ENCODE results near the gene MICU1.
"Not testable (repeated sequence)": the region's sequence is repeated elsewhere in the genome, so short reads cannot be mapped to it uniquely, and the experiment has no call there.

MICU1 gene, protein sequence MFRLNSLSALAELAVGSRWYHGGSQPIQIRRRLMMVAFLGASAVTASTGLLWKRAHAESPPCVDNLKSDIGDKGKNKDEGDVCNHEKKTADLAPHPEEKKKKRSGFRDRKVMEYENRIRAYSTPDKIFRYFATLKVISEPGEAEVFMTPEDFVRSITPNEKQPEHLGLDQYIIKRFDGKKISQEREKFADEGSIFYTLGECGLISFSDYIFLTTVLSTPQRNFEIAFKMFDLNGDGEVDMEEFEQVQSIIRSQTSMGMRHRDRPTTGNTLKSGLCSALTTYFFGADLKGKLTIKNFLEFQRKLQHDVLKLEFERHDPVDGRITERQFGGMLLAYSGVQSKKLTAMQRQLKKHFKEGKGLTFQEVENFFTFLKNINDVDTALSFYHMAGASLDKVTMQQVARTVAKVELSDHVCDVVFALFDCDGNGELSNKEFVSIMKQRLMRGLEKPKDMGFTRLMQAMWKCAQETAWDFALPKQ

GRCh38 chr10:72625608-72626443 is at the start of gene MICU1:
MICU1 (minus strand) TSS chr10:72626079; CDS start chr10:72566793, 59,286 bp downstream.
- DNase-seq, result peak; percentile 99 to 100

DNA sequence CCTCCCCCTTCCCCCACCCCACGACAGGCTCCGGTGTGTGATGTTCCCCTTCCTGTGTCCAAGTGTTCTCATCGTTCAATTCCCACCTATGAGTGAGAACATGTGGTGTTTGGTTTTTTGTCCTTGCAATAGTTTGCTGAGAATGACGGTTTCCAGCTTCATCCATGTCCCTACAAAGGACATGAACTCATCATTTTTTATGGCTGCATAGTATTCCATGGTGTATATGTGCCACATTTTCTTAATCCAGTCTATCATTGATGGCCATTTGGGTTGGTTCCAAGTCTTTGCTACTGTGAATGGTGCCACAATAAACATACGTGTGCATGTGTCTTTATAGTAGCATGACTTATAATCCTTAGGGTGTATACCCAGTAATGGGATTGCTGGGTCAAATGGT is 48.3 kb upstream of the MICU1 start:
- DNase-seq, result not testable (repeated sequence)

DNA sequence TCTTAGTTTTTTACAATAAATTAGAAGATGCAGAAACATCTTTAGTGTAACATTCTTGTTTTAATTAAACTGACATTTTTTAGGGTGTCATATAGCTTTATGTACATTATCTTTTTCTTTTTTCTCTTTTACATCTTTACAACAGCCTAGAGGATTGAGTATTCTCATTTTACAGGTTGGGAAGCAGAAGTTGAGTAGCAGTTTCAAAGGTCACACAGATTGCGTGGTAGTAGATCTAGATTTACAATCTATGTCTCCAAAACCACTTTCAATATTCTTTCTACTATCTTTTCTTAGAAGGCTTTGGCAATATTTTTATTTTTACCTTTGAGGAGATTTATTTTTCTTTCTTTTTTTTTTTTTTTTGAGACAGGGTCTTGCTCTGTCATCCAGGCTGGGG is 47.4 kb upstream of the MICU1 start:
- DNase-seq, result no peak

- no peak for DNase-seq
Measured at GRCh38 chr10:72667207-72667864, 41.5 kb upstream of the MICU1 start.

DNA sequence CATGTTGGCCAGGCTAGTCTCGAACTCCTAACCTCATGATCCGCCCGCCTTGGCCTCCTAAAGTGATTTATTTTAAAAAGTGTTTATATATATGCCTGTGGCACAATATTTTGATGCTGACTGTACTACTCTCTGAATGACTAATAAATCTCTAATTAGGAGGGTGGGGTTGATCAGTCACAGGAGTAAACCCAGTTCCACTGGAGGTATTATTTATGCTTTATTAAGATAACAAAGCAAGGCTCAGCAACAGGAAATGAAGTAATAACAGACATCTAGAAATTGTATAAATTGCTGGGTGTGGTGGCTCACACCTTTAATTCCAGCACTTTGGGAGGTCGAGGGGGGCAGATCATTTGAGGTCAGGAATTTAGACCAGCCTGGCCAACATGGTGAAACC is 40.0 kb upstream of the MICU1 start:
- DNase-seq, result no peak

- no peak for DNase-seq
Measured at GRCh38 chr10:72663971-72664370, 38.1 kb upstream of the MICU1 start.

- DNase-seq, result no peak
Measured at GRCh38 chr10:72661431-72661830, 35.6 kb upstream of the MICU1 start.

DNA sequence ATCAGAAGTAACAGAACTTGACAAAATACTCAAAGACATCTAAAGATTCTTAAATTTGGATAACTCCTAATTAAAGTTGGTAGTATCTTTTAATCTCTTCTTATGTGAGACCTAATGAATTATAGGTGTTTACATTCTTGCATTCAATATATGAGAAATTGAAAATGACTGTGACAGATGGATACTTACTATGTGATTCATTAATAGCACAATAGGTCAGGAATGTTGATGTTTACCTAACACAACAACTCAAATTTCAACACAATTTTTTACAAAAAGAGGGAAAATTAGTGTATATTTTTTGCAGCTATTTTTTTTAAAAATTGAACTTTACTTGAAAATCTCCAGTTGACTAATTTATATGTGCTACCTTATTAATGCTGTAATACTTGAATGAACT is 34.3 kb upstream of the MICU1 start:
- no peak for DNase-seq

DNA sequence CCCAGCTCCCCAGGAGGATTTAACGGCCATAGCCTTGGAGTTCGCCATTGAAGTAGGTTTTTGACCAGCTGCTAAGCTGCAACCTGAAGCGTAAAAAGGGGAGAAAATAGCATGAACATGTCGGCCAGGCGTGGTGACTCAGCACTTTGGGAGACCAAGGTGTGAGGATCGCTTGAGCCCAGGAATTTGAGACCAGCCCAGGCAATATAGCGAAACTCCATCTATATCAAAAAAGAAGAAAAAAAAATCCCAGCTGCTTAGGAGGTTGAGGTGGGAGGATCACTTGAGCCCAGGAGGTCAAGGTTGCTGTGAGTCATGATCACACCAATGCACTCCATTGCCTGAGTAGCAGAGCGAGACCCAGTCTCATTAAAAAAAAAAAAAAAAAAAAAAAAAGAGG is 33.8 kb upstream of the MICU1 start:
- DNase-seq, result no peak

DNA sequence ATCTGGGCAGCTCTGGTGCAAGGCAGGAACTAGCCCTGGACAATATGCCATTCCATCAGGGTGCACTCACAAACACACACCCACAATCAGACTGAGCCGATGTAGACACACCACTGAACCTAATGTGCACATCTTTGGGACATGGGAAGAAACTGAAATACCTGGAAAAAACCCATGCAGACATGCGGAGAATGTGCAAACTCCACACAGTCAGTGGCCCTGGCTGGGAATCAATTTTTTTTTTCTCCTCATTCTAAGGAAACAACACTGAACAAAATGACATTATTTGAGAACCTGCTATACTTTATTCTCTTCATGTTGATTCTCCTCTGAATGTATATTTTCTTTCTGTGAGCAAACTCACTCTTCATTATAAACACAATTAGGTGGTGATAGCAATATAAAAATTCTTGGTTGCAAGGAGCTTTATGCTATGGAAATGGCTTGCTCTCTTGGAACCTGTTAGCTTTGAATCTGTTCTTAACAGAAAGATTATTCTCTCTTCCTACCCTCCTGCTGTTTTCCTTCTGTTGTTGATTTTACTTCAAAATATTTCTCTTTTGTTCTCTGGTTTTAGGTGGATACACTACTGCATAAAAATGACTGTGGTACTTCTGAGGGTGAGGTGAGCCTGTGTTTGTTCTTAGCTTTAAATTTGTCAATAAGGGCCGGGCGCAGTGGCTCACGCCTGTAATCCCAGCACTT is 33.0 kb upstream of the MICU1 start:
- no peak for DNase-seq

- no peak for DNase-seq
Measured at GRCh38 chr10:72654720-72655119, 28.8 kb upstream of the MICU1 start.

DNA sequence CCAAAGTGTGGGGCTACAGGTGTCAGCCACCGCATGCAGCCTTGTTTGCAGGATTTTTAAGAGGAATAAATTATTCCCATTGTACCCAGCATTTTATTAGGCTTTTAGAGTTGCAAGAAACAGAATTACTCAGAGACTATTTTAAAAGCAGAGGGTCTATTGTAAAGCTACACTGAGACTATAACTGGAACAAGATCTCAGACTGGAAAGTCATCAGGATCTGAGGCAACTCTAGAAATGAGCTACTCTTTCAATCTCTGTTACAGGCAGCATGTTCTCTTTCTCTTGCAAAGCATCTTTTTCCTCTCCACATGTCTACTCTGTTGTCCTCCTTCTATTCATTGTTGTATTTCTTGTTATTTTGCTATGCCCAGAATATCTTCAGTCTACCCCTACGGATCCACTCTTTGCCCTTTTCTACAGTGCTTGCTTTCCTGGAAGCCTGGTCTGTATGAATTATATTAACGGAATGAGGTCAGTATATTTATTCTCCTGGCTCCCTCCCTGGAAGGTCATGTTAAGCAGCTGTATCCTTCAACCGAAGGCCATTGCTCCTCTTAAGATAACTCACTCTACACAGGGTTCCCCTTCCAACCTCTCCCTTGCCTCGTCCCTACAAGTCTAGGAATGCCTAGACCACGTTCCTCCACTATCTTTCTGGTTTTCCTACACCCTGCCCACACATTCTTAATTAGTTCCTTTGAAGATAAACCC is 27.7 kb upstream of the MICU1 start:
- DNase-seq, result no peak

DNA sequence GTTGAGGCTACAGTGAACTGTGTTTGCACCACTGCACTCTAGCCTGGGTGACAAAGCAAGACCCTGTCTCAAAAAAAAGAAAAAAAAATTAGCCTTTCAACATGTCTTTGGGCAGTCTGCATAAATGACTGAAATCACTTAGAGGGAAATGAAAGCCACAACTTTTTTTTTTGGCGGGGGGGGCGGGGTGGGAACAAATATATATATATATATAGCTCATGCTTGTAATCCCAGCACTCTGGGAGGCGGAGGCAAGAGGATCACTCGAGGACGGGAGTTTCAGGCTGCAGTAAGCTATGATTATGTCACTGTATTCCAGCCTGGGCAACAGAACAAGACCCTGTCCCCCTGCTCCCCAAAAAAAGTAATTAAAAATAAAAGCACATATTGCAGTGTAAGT is 23.4 kb upstream of the MICU1 start:
- DNase-seq, result no peak

DNA sequence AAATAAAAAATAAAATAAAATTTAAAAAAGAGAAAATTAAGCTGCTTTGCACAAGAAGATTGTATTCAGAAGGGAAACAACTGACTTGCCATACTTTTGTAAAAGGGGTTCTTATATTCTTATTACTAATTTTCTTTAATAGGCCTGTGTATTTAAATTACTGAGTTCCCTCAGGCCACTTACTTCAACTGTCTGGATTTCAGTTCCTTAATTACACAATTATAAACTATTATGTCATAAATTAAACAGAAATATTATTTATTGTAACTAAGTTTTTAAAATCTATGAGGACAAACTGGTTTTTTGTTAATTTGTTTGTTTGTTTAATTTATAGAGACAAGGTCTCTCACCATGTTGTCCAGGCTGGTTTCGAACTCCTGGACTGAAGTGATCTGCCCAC is 22.4 kb upstream of the MICU1 start:
- DNase-seq, result no peak

GRCh38 chr10:72646971-72647370 is 21.1 kb upstream of the MICU1 start:
- DNase-seq, result not testable (repeated sequence)

DNA sequence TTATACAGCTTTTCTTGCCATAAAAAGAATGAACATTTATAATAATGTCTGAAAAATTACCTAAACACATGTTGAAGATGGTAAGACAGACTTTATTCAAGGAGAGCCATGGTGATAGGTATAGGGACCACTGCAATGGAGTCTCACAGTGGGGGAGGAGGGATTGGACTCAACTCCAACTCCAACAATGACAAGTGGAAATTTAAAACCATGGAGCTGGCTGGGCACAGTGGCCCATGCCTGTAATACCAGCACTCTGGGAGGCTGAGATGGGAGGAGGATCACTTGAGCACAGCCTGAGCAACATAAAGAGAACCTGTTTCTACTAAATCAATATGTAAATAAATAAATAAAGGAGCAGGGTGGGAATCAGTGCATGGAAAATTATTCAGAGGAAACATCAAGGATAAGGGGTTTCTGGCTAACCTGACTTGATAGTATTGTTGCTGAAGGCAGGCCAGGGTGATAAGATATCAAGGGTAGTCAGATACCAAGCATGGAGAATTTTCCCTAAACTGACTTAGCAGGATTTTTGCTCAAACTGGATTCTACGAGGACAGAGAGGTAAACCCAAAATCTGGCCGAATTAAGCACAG is 19.5 kb upstream of the MICU1 start:
- no peak for DNase-seq

DNA sequence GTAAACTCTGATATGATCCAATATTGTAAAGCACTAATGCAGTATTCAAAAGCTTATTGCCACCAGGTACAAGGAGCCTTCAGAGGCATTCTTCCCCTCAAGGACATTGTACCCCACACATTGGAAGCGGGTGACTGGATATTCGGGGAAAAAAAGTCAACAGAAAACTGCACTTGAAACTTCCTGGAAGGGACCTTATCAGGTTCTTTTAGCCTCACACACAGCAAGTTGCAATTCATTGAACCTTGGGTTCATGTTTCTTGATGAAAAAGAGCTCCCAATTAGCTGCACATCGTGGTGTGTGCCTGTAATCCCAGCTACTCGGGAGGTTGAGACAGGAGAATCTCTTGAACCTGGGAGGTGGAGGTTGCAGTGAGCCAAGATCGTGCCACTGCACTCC is 16.4 kb upstream of the MICU1 start:
- DNase-seq, result no peak

GRCh38 chr10:72639441-72639873 is 13.6 kb upstream of the MICU1 start:
- DNase-seq, result no peak

DNA sequence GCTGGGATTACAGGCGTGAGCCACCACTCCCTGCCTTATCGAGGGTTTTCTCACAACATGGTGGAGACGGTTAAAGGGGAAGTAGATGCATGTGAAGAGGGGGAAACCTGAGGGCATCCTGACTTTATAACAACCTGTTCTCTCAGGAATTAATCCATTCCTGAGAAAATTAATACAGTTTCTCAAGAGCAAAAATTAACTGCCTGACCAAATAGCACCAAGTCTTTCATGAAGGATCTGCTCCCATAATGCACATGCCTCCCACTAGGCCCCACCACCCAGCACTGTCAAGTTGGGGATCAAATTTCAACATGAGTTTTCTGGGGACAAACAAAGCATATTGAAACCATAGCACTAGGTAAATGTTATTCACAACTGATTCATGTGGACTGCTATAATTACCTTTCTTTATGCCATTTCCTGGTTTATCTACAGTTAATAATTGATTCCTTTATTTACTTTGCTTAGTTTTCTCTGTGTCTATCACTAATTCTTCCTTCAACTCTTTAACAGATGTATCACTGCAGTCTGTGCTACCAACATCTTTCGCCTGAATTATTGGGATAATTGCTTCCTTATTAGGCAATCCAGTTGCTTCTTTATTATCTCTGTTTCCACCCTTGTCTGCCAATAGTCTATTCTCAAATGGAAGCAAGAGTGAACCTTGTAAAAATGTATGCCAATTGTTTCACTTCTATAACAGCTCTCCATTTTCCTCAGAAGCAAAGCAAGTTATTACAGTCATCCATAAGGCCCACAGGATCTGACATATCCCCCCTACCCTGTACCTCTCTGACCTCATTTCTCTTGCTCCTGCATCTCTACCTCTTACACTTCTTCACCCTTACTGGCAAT is 12.9 kb upstream of the MICU1 start:
- DNase-seq, result no peak

GRCh38 chr10:72637398-72637857 is 11.5 kb upstream of the MICU1 start:
- DNase-seq, result peak; percentile 97 to 98

- no peak for DNase-seq
Measured at GRCh38 chr10:72630144-72630543, 4.3 kb upstream of the MICU1 start.
